HCT116 (cell line): ENCODE results near the gene GALNT6. TPM values are rescaled to one million over a fixed set of nuclear protein-coding genes. Genes with fewer than 3 reads are reported as not detected.

ENCODE experiments used
- ATAC-seq: fragments of 200-7000 bp; cut with Tn5 transposase; 2 replicates; pipeline ENCODE4 v1.9.1; 2020; ENCODE audit warnings: mild to moderate bottlenecking, moderate library complexity
- BruUV-seq: library from RNA; stranded (reverse); fragments of 400-500 nt; replicated peaks from 2 replicates; lab custom pipeline; 2021; lab: Mats Ljungman, UMichigan
- CTCF ChIA-PET: fragments of 300-600 bp; sonication (Branson Sonifier 250); formaldehyde crosslinking; loops from one replicate; lab custom pipeline; 2021; ENCODE audit warnings: antibody characterized with exemption; lab: Charles Lee
- POLR2A ChIA-PET: fragments of 300-600, 350-600 bp; sonication (Branson Sonifier 250); formaldehyde crosslinking; loops from one replicate; lab custom pipeline; 2021; ENCODE audit warnings: antibody characterized with exemption; lab: Charles Lee
- RAD21 ChIA-PET, 2 experiments: fragments of 300-600 bp; sonication (Branson Sonifier 250); formaldehyde crosslinking; loops; one replicate each; lab custom pipeline; 2023; ENCODE audit warnings: low total read pairs in 2 of 2; ENCODE audit not compliant: uncharacterized antibody in 2 of 2, unreplicated experiment in 2 of 2, low non-redundant PET in 1 of 2; lab: Charles Lee
- DNase-seq: peaks from one replicate; pipeline ENCODE4 v3.0.0-alpha.2; 2010; ENCODE audit warnings: low read depth, low spot score
- H2AFZ ChIP-seq: fragments of 200-600 bp; shearing (Covaris generic), sonication (generic); 2 replicates; pipeline ENCODE4 v1.6.1; 2017; ENCODE audit warnings: low read depth, mixed run types, mixed read lengths, antibody characterized with exemption, low read length; ENCODE audit not compliant: poor library complexity, severe bottlenecking
- H3K27ac ChIP-seq: 2 replicates; pipeline ENCODE4 v1.5.1; 2012; ENCODE audit warnings: low read depth, low read length
- H3K27me3 ChIP-seq: fragments of 200-600 bp; sonication (generic); 2 replicates; pipeline ENCODE4 v1.6.1; 2016; ENCODE audit warnings: mixed run types, low read length, mixed read lengths; ENCODE audit not compliant: insufficient read depth
- H3K36me3 ChIP-seq, 2 experiments: fragments of 200-500 bp in 1 of 2; fragments of 200-600 bp in 1 of 2; sonication (Bioruptor generic) in 1 of 2; sonication (generic) in 1 of 2; 2 replicates each; pipeline versions ENCODE4 v1.5.1 to v1.6.1; 2014 to 2016; ENCODE audit warnings: low read length in 2 of 2, inconsistent platforms in 1 of 2, mixed read lengths in 1 of 2, mixed run types in 1 of 2; ENCODE audit not compliant: insufficient read depth in 2 of 2, control insufficient read depth in 1 of 2
- H3K4me1 ChIP-seq, 2 experiments: fragments of 200-600 bp in 1 of 2; sonication (generic) in 1 of 2; 2 replicates each; pipeline versions ENCODE4 v1.5.1 to v1.6.1; 2012 to 2017; ENCODE audit warnings: low read length in 2 of 2, inconsistent platforms in 1 of 2, mild to moderate bottlenecking in 1 of 2, mixed read lengths in 1 of 2, mixed run types in 1 of 2, moderate library complexity in 1 of 2; ENCODE audit not compliant: insufficient read depth in 2 of 2, control insufficient read depth in 1 of 2
- H3K4me2 ChIP-seq: fragments of 200-600 bp; sonication (generic); 2 replicates; pipeline ENCODE4 v1.6.1; 2017; ENCODE audit warnings: mixed run types, low read length, mixed read lengths
- H3K4me3 ChIP-seq, 2 experiments: fragments of 200-600 bp in 1 of 2; sonication (generic) in 1 of 2; replicated peaks in 1 of 2; 2 replicates each; pipeline ENCODE4 v1.5.1; 2011 to 2016; ENCODE audit warnings: low read length in 2 of 2, control low read depth in 1 of 2, low read depth in 1 of 2, mild to moderate bottlenecking in 1 of 2, mixed read lengths in 1 of 2, mixed run types in 1 of 2
- H3K79me2 ChIP-seq: fragments of 200-600 bp; sonication (generic); 2 replicates; pipeline ENCODE4 v1.6.1; 2017; ENCODE audit warnings: mild to moderate bottlenecking, mixed run types, low read length, moderate library complexity, mixed read lengths; ENCODE audit not compliant: insufficient read depth
- H3K9ac ChIP-seq: fragments of 200-600 bp; sonication (generic); 2 replicates; pipeline ENCODE4 v1.6.1; 2016; ENCODE audit warnings: low read length, mixed read lengths
- H3K9me2 ChIP-seq: fragments of 200-600 bp; sonication (generic), shearing (Covaris generic); 2 replicates; pipeline ENCODE4 v1.6.1; 2017; ENCODE audit warnings: mixed run types, mild to moderate bottlenecking, moderate library complexity; ENCODE audit not compliant: insufficient read depth
- H3K9me3 ChIP-seq, 2 experiments: fragments of 200-500 bp in 1 of 2; fragments of 200-600 bp in 1 of 2; sonication (Bioruptor generic) in 1 of 2; sonication (generic) in 1 of 2; 2 replicates each; pipeline ENCODE4 v1.6.1; 2014 to 2017; ENCODE audit warnings: low read length in 2 of 2, mixed read lengths in 2 of 2, inconsistent platforms in 1 of 2, low read depth in 1 of 2, mild to moderate bottlenecking in 1 of 2, mixed run types in 1 of 2, moderate library complexity in 1 of 2; ENCODE audit not compliant: control insufficient read depth in 1 of 2, insufficient read depth in 1 of 2
- H4K20me1 ChIP-seq: fragments of 200-600 bp; sonication (generic), shearing (Covaris generic); 2 replicates; pipeline ENCODE4 v1.6.1; 2017; ENCODE audit warnings: mixed run types, mild to moderate bottlenecking, moderate library complexity; ENCODE audit not compliant: insufficient read depth
- ATF3 ChIP-seq: IDR thresholded peaks from 2 replicates; pipeline ENCODE4 v1.6.1; 2012
- CBX3 ChIP-seq: IDR thresholded peaks from 2 replicates; pipeline ENCODE4 v1.6.1; 2012; ENCODE audit warnings: low read depth
- CEBPB ChIP-seq: IDR thresholded peaks from 2 replicates; pipeline ENCODE4 v1.6.1; 2012; ENCODE audit warnings: low read depth
- ELF1 ChIP-seq: IDR thresholded peaks from 2 replicates; pipeline ENCODE4 v1.6.1; 2012; ENCODE audit warnings: low read depth, borderline replicate concordance
- EZH2phosphoT487 ChIP-seq: fragments of 200-600 bp; IDR thresholded peaks from 2 replicates; pipeline ENCODE4 v1.6.1; 2018; ENCODE audit warnings: antibody characterized with exemption, borderline replicate concordance
- FOSL1 ChIP-seq: IDR thresholded peaks from 2 replicates; pipeline ENCODE4 v1.6.1; 2012; ENCODE audit warnings: low read depth
- POLR2A ChIP-seq: IDR thresholded peaks from 2 replicates; pipeline ENCODE4 v1.7.0; 2011; ENCODE audit warnings: borderline replicate concordance; ENCODE audit not compliant: insufficient read depth, insufficient read length; ENCODE audit errors: extremely low read depth
- POLR2AphosphoS5 ChIP-seq: IDR thresholded peaks from 2 replicates; pipeline ENCODE4 v1.6.1; 2011; ENCODE audit warnings: mild to moderate bottlenecking, low read depth, low read length, moderate library complexity
- REST ChIP-seq: IDR thresholded peaks from 2 replicates; pipeline ENCODE4 v1.6.1; 2012; ENCODE audit warnings: low read depth
- SP1 ChIP-seq: IDR thresholded peaks from 2 replicates; pipeline ENCODE4 v1.6.1; 2012; ENCODE audit warnings: low read depth
- TCF7L2 ChIP-seq: IDR thresholded peaks from 2 replicates; pipeline ENCODE4 v1.7.0; 2011; ENCODE audit warnings: borderline replicate concordance, inconsistent platforms; ENCODE audit not compliant: insufficient read depth, insufficient read length; ENCODE audit errors: extremely low read depth
- YY1 ChIP-seq: IDR thresholded peaks from 2 replicates; pipeline ENCODE4 v1.6.1; 2011; ENCODE audit warnings: low read length, low read depth, moderate library complexity, mild to moderate bottlenecking; ENCODE audit not compliant: insufficient replicate concordance; ENCODE audit errors: extremely low read depth
- ZNF274 ChIP-seq: fragments of 200-500 bp; sonication (Bioruptor generic); IDR thresholded peaks from 2 replicates; pipeline ENCODE4 v1.6.1; 2014; ENCODE audit warnings: mild to moderate bottlenecking, low read depth, low read length, inconsistent platforms
- intact Hi-C: fragments of 100-400 bp; cut with micrococcal nuclease; formaldehyde crosslinking; loops from 2 replicates; pipeline ENCODE4 v1.10.0; 2022
- total RNA-seq: library from RNA; stranded (reverse); gene quantifications from one replicate; pipeline ENCODE4 v1.2.1, GENCODE V29; 2021; ENCODE audit not compliant: unreplicated experiment

GALNT6 gene
- total RNA-seq, 1 experiment from 2014 or later: 16.4 TPM

GRCh38 chr12:51397670-51398069 is 6.5 kb upstream of the GALNT6 start:
- no peak overlapping the region for H2AFZ ChIP-seq
- BruUV-seq: no TSS peak
- ChIA-PET CTCF (no interaction called here), RAD21 (no interaction called here), POLR2A (no interaction called here)
- no peak overlapping the region for H3K4me3 ChIP-seq
- ATAC-seq: no peak
- no peak for DNase-seq
- no peak overlapping the region for H3K27ac ChIP-seq
- H3K36me3 ChIP-seq: no peaks in the 10 kb centered on the region
- no peaks in the 10 kb centered on the region for H3K27me3 ChIP-seq
- no peak overlapping the region for H3K4me2 ChIP-seq
- intact Hi-C loops: no loop called here
- peaks cover 5 to 8% of the 10 kb centered on the region in 2 experiments; a peak in 2 of 4 replicates for H3K4me1 ChIP-seq
- H3K79me2 ChIP-seq: no peaks in the 10 kb centered on the region
- no peaks in the 10 kb centered on the region for H3K9me3 ChIP-seq
- no peak overlapping the region for H3K9ac ChIP-seq
- H3K9me2 ChIP-seq: no peaks in the 10 kb centered on the region
- H4K20me1 ChIP-seq: no peaks in the 10 kb centered on the region
- TF ChIP-seq ELF1: no peak
- TF ChIP-seq, all 23 proteins: peak for 0

- ChIA-PET CTCF (interaction anchor here (1.0 kb wide), 1 partner anchor 625 kb away, joined by 3 read pairs; no protein-coding TSS in a partner anchor), RAD21 (no interaction called here), POLR2A (no interaction called here)
- H3K4me3 ChIP-seq: no peak overlapping the region
- ATAC-seq (no peak), DNase-seq (no peak)
- H4K20me1 ChIP-seq: no peaks in the 10 kb centered on the region
- BruUV-seq: no TSS peak
- intact Hi-C loops: no loop called here
- H3K4me2 ChIP-seq: no peak overlapping the region
- no peaks in the 10 kb centered on the region for H3K9me3 ChIP-seq
- H3K79me2 ChIP-seq: no peaks in the 10 kb centered on the region
- H3K27me3 ChIP-seq: no peaks in the 10 kb centered on the region
- no peak overlapping the region for H3K9ac ChIP-seq
- H3K9me2 ChIP-seq: no peaks in the 10 kb centered on the region
- peaks cover 5 to 17% of the 10 kb centered on the region in 2 experiments; a peak in 2 of 4 replicates for H3K4me1 ChIP-seq
- H3K27ac ChIP-seq: no peak overlapping the region
- no peaks in the 10 kb centered on the region for H3K36me3 ChIP-seq
- H2AFZ ChIP-seq: no peak overlapping the region
- TF ChIP-seq SP1: no peak
- TF ChIP-seq POLR2A: no peak
- no peak for TF ChIP-seq CBX3
- TF ChIP-seq ZNF274: no peak
- no peak for TF ChIP-seq FOSL1
- no peak for TF ChIP-seq TCF7L2
- TF ChIP-seq YY1: no peak
- TF ChIP-seq CEBPB: no peak
- TF ChIP-seq POLR2AphosphoS5: no peak
- no peak for TF ChIP-seq REST
- no peak for TF ChIP-seq ATF3
- TF ChIP-seq EZH2phosphoT487: no peak
These were observed 4.4 kb upstream of the GALNT6 start for GRCh38 chr12:51395283-51396230.
